K562 (cell line): ENCODE measurements around the gene TSHR.

ENCODE experiments used
- BCL6 ChIP-seq: fragments of 250-450 bp; sonication (Bioruptor Pico); IDR thresholded peaks from 2 replicates; pipeline ENCODE4 v1.4.0; 2020
- KAT7 ChIP-seq: sonication (generic); formaldehyde crosslinking; IDR thresholded peaks from 2 replicates; pipeline ENCODE4 v1.8.0; 2022; ENCODE audit warnings: missing genetic modification reagents, mild to moderate bottlenecking, borderline replicate concordance
- POU5F1 ChIP-seq: fragments of 150-350 bp; IDR thresholded peaks from 2 replicates; pipeline ENCODE4 v1.6.1; 2014; ENCODE audit warnings: borderline replicate concordance, low read length, low read depth, mild to moderate bottlenecking; ENCODE audit not compliant: partially characterized antibody
- ZSCAN29 ChIP-seq: fragments of 450-650 bp; IDR thresholded peaks from 2 replicates; pipeline ENCODE4 v1.6.1; 2017
- TF ChIP-seq, protein P1 (sequence below): fragments of 450-650 bp; IDR thresholded peaks from 2 replicates; pipeline ENCODE4 v1.6.1; 2016; ENCODE audit warnings: borderline replicate concordance
- TF ChIP-seq, protein P2 (sequence below), 3 experiments: IDR thresholded peaks in 2 of 3; conservative IDR thresholded peaks in 1 of 3; 2 replicates each; pipeline ENCODE4 v1.5.1; 2011 to 2012; ENCODE audit warnings: low read length in 3 of 3, mild to moderate bottlenecking in 3 of 3, control low read depth in 2 of 3, improper control_type of control experiment in 1 of 3, inconsistent platforms in 1 of 3, low read depth in 1 of 3, mixed read lengths in 1 of 3, moderate library complexity in 1 of 3; ENCODE audit not compliant: insufficient read depth in 2 of 3
- TF ChIP-seq, protein P3 (sequence below): fragments of 250-450 bp; sonication (Bioruptor Pico); IDR thresholded peaks from 2 replicates; pipeline ENCODE4 v1.8.0; 2022; ENCODE audit warnings: moderate library complexity, mild to moderate bottlenecking, inconsistent platforms
- TF ChIP-seq, protein P4 (sequence below): sonication (generic); formaldehyde crosslinking; IDR thresholded peaks from 2 replicates; pipeline ENCODE4 v1.8.1; 2022; ENCODE audit warnings: missing genetic modification reagents

DNA sequence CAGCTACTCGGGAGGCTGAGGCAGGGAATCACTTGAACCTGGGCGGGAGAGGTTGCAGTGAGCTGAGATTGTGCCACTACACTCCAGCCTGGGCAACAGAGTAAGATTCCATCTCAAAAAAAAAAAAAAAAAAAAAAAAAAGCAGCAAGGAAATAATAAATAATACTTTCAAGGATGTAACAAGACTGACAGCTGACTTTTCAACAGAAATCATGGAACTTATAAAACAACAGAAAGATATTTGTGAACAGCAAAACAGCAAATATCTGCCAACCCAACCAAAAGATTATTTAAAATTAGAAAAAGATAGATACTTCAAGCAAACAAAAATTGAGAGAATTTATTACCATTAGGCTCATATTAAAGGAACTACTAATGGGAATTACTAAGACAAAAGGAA, 115.1 kb downstream of the TSHR start:
- TF ChIP-seq, protein P1, sequence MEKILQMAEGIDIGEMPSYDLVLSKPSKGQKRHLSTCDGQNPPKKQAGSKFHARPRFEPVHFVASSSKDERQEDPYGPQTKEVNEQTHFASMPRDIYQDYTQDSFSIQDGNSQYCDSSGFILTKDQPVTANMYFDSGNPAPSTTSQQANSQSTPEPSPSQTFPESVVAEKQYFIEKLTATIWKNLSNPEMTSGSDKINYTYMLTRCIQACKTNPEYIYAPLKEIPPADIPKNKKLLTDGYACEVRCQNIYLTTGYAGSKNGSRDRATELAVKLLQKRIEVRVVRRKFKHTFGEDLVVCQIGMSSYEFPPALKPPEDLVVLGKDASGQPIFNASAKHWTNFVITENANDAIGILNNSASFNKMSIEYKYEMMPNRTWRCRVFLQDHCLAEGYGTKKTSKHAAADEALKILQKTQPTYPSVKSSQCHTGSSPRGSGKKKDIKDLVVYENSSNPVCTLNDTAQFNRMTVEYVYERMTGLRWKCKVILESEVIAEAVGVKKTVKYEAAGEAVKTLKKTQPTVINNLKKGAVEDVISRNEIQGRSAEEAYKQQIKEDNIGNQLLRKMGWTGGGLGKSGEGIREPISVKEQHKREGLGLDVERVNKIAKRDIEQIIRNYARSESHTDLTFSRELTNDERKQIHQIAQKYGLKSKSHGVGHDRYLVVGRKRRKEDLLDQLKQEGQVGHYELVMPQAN, result no peak
- TF ChIP-seq, protein P2, sequence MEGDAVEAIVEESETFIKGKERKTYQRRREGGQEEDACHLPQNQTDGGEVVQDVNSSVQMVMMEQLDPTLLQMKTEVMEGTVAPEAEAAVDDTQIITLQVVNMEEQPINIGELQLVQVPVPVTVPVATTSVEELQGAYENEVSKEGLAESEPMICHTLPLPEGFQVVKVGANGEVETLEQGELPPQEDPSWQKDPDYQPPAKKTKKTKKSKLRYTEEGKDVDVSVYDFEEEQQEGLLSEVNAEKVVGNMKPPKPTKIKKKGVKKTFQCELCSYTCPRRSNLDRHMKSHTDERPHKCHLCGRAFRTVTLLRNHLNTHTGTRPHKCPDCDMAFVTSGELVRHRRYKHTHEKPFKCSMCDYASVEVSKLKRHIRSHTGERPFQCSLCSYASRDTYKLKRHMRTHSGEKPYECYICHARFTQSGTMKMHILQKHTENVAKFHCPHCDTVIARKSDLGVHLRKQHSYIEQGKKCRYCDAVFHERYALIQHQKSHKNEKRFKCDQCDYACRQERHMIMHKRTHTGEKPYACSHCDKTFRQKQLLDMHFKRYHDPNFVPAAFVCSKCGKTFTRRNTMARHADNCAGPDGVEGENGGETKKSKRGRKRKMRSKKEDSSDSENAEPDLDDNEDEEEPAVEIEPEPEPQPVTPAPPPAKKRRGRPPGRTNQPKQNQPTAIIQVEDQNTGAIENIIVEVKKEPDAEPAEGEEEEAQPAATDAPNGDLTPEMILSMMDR (IDR thresholded peaks at IDR 0.05 in 2 of 3, conservative IDR thresholded peaks at IDR 0.05 in 1 of 3; ENCODE audit: insufficient read depth in 2 of 3, low read depth in 1 of 3, low read length in 3 of 3), result no peak
- TF ChIP-seq, protein P3, sequence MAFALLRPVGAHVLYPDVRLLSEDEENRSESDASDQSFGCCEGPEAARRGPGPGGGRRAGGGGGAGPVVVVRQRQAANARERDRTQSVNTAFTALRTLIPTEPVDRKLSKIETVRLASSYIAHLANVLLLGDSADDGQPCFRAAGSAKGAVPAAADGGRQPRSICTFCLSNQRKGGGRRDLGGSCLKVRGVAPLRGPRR, result no peak
- TF ChIP-seq KAT7 (CRISPR knock-in tag) (no peak), POU5F1 (no peak), ZSCAN29 (no peak), BCL6 (no peak)
- TF ChIP-seq, protein P4, sequence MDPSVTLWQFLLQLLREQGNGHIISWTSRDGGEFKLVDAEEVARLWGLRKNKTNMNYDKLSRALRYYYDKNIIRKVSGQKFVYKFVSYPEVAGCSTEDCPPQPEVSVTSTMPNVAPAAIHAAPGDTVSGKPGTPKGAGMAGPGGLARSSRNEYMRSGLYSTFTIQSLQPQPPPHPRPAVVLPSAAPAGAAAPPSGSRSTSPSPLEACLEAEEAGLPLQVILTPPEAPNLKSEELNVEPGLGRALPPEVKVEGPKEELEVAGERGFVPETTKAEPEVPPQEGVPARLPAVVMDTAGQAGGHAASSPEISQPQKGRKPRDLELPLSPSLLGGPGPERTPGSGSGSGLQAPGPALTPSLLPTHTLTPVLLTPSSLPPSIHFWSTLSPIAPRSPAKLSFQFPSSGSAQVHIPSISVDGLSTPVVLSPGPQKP (CRISPR knock-in tag), result no peak
